ENCODE measurements around the gene CDC7. TPM values are rescaled to one million over a fixed set of nuclear protein-coding genes. Genes with fewer than 3 reads are reported as not detected.

Gene CDC7
- total RNA-seq, result 2.9 and 9.9 TPM in 2 replicates

DNA sequence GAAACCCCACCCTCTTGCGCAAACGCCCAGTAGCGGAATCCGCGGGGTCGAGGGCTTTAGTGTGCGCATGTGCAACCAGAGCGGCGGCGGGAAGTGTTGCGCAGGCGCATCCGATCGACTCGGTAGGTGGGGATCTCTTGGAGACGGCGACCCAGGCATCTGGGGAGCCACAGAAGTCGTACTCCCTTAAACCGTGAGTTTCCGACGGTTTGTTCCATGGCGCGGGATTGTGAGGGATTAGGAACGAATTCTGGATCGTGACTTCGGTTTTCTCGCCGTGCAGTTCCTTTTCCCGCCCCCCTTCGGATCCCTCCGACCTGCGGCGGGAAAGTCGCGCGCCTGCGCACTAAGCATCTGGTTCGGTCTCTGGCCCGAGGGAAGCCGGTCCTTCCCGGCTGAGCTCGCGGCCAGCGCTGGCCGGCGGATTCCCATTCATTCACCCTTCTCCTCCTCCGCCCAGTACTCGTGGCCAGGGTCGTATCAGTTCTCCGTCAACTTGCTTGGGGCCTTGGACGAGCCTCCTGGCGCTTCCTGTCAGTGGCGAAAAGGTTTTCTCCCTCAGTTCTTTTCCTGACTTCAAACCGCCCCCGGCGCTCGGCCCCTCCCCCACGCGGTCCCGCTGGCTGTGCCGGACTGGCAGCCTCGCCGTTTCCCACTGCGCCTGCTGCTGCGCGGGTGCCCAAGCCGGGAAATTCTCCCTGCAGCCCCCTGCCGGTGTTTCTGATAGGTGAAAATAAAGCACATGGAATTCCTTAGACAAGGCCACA, at the start of gene CDC7:
Gene CDC7, plus strand, starts transcription at position 96 of the 767 bp plus-strand sequence. CDS start 866 bp downstream, outside the sequence.

Other genes starting within 250 kb of the CDC7 start
- gene HFM1, start 96.0 kb upstream of the CDC7 start, total RNA-seq, result 0.13 and 0.33 TPM in 2 replicates

All from mesangial cell (primary cell).